NCI-H2107 treated with DMSO at 0.1 percent for 48 hours (cell line): Measurements from ENCODE around the gene BRD9.

Experiments used
- DNase-seq: peaks from one replicate; lab custom pipeline; 2025; ENCODE audit not compliant: unreplicated experiment; lab: John Stamatoyannopoulos, UW

The BRD9 gene

GRCh38 chr5:905139-905642 lies 12.6 kb upstream of the BRD9 start:
- DNase-seq, result no peak

DNA sequence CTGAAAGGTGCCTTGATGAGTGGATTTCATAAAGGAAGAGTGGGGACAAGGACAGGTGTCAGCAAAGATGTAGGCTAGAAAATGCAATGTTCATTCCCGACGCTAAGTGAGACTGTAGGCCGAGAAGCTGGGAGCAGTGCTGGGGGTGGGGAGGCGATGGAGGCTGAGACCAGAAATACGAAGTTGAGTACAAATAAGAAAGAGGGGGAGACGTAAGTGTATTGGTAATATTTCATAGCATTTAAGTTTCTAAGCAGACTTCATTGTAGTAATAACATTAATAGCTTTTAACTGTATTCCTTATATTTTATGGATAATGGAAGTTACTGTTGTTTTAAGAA lies 11.1 kb upstream of the BRD9 start:
- no peak for DNase-seq

DNA sequence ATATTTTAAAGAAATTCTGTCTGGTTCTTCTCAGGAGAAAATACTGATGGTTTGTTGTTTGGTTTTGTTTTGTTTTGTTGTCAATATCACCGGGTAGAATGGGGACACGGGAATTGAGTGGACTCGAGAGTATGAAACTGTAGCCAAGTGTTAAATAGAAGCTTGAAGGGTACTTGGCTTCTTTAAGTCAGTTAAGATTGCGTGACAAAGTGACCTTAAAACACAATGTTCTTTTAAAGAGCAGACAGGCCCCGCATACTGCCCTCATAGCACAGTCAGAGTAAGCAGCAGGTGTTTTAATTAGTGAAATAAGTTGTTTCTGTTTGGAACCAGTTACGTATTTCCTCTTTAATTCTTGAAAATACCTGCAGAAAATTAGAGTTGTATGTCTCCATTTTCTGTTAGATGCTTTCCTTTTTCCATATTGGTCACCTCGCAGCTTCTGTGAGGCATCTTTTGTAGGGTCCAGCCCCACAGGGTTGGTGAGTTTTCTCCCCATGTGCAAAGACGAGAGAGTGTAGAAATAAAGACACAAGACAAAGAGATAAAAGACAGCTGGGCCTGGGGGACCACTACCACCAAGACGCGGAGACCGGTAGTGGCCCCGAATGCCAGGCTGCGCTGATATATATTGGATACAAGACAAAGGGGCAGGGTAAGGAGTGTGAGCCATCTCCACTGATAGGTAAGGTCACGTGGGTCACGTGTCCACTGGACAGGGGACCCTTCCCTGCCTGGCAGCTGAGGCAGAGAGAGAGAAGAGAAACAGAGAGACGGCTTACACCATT lies 9.7 kb upstream of the BRD9 start:
- DNase-seq, result peak; percentile 8

DNA sequence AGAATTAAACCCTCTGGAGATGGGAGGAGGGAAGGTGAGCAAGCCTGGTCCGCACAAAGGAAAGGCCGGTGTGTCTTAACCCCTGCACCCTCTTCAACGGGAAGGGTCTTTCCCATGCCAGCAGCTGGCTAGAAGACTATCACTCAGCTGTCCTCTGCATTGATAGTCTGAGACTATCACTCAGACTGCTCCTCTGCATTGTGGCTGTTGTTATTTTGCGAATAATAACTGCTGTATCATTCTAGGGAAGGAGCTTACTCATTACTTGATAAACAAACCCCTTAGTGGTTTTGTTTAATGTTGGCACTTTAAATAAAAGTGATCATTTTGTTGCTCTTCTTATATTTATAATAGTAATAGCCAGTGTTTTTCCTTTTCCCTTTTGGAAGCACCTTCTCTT lies 8.2 kb upstream of the BRD9 start:
- DNase-seq, result no peak

DNA sequence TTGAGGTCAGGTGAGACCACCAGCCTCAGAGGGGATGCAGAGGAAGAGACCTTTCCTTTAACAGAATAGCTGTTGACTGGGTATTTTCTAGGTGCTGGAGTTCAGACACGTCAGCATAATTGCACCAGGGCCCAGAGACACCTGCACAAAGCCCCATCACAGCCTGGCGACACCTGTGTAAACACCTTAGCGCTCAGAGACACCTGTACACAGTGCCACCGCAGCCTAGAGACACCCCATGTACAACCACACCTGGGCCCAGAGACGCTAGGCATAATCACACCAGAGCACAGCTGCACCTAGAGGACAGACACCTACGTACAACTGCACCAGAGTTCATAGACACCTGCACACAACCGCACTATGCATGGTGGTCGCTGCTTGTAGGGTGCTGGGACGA lies 1.1 kb upstream of the BRD9 start:
- no peak for DNase-seq

GRCh38 chr5:893137-893506 lies 521 bp upstream of the BRD9 start:
- no peak for DNase-seq

GRCh38 chr5:891837-892393 lies 686 bp downstream of the BRD9 start:
- no peak for DNase-seq

GRCh38 chr5:891117-891836 lies 1.3 kb downstream of the BRD9 start:
- no peak for DNase-seq

GRCh38 chr5:889075-889710 lies 3.4 kb downstream of the BRD9 start:
- no peak for DNase-seq

- DNase-seq, result no peak
Observed at GRCh38 chr5:888638-889035, 4.0 kb downstream of the BRD9 start.

- DNase-seq, result peak; percentile 10
Observed at GRCh38 chr5:887947-888637, 4.5 kb downstream of the BRD9 start.

DNA sequence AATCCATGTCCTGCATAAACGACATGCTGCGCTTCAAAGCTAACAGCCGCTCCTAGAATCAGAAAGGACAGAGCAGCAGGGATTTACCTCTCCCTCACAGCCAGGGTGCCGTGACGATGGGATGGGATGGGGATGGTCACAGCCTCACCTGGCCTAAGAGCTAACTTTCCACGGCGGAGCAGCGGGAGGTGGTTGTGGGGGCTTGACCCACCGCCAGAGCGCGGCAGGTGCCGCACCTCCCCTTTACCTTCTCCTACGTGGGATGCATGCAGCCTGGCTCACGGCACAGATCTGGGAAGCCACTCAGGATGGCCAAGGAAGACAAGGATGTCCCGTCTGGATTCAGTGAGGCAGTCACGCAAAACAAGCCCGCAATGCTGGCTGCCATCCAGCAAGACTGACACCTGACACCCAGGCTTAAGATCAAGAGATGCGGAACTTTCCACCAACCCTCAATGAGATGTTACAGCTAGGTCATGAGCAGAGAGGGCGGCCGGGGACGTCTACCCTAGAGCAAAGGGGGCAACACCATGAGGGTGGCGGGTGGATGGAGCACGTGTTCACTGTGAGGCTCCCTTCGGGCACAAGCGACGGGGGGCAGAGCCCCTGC lies 5.8 kb downstream of the BRD9 start:
- no peak for DNase-seq

DNA sequence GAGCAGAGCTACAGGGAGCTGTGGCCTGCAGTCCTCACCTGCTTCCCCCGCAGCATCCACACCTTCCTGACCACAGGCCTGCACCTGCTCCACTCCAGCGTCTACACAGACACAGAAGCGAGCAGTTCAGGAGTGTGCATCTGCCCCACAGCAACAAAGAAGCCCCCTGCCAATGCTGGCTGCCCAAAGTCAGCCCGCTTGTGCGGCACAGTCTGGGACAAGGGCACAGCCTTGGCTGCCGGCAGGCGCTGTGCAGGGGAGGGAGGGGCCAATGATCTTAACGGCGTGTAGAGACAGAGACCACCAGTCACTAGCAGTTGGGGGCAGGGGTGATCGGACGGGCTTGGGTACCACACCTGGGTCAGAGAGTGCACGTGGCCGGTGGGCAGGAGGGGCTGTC lies 6.6 kb downstream of the BRD9 start:
- DNase-seq, result peak; percentile 72

GRCh38 chr5:885529-885928 lies 7.1 kb downstream of the BRD9 start:
- DNase-seq, result peak; percentile 80

DNA sequence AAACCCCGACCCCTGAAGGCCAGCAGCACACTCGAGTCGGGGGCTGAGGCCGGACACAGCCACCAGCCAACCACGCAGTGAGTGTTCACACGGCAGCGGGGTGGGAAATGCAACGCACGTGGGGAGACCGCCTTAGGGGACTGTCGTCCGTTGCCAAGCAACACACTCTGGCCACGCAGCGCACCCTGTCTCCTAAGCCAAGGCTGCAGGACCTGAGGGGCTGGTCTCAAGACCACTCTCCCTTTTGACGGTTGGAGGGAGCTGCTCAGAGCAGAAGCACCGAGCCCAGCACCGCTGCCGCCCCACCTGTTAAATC lies 7.5 kb downstream of the BRD9 start:
- no peak for DNase-seq

GRCh38 chr5:884345-885126 lies 8.1 kb downstream of the BRD9 start:
- DNase-seq, result no peak

DNA sequence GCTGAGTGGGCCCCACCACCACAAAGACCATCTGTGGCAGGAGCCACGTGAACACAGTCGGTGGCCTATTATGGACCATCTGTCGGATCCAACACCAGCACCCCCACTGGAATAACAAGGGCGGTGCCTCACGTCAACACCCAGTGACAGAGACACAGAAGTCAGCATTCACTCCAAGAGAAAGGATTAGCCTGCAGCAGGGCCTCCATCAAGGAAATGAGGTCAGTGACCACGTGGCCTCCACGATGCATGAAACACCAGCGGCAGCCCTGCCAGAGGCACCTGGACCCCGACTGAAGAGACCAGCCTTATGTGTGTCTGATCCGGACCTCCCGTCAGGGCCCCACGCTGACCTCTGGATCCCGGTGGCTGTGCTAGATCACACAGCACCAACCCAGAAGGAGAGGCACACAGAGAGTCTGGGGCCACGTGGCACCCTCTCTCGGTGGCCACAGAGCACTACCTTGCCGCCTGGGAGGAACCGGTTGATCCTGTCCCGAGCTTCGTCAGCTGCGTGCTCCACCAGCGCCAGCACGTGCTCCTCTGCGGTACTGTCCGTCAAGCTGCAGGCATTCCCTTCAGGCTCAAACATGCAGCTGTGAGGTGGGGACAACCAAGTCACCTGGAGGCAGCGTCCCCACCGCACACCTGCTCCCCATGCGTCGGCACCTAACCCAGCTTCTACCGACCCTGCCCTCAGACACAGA lies 9.0 kb downstream of the BRD9 start:
- no peak for DNase-seq

DNA sequence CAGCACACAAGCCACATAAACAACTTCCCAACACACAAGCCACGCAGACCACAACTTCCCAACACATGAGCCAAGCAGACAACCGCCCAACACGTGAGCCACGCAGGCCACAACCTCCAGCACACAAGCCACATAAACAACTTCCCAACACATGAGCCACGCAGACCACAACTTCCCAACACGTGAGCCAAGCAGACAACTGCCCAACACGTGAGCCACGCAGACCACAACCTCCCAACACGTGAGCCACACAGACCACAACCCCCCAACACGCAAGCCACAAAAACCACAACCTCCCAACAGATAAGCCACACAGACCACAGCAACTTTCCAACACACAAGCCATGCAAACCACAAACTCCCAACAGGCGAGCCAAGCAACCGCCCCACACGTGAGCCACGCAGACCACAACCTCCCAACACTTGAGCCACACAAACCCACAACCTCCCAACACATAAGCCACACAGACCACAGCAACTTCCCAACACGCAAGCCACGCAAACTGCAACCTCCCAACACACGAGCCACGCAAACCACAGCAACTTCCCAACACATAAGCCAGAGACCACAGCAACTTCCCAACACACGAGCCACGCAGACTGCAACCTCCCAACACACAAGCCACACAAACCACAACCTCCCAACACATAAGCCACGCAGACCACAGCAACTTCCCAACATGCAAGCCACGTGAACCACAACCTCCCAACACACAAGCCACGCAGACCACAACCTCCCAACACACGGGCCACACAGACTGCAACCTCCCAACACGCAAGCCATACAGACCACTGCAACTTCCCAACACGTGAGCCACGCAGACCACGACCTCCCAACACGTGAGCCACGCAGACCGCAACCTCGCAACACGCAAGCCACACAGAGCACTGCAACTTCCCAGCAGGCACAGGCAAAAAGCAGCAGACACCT lies 10.1 kb downstream of the BRD9 start:
- DNase-seq, result no peak

DNA sequence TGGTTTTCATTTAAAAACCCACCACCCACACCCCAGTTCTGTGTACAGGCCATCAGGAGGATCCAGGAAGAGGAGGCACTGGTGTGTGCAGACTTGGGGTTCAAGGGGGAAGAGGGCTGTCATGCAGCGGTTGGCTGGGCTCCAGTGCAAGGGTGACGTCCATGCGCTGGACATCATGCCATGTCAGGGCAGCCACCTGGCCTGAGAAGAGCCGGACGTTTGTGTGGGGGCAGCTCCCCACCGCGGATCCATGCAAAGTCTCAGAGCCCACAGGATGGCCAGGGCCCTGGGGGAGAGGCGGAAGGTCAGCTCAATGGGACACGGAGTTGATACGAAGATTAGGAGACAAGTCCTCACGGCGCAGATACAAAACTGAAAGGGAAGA lies 11.1 kb downstream of the BRD9 start:
- DNase-seq, result no peak
